ENCODE data around the gene KCNS1.

The KCNS1 gene

DNA sequence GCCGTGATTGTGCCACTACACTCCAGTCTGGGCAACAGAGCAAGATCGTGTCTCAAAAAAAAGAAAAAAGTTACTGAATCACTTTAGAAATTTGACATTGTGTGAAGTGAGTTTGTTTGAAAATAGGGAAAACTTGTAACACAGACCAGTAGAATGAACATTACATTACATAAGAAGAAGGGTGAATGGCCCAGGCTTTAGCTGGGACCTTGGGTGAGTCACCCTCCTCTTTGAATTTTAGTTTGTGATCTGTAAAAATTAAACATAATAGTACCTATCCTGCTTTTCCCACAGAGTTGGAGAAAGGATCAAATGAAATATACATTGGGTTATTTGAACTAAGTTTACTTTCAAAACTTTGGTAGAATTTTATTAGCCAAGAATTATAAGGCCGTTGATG lies 56.3 kb downstream of the KCNS1 start:
- DNase-seq = no peak

DNA sequence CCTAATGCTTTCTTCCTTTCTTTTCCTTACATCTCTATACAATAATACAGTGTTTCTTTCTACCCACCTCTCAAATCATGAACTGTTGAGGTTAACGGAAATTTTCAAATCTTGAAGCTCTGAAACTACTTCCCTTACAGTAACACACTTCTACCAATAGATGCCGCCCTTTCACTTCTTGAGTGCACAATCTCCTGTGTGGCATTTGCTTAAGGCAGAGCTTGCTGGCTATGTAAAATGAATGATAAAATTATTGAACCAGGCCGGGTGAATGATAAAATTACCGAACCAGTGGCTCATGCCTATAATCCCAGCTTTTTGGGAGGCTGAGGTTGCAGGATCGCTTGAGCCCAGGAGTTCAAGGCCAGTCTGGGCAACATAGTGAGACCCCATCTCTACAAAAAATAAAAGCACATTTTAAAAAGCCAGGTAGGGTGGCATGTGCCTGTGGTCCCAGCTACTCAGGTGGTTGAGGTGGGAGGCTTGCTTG lies 56.8 kb downstream of the KCNS1 start:
- DNase-seq = peak; percentile 73

- DNase-seq = no peak
Observed at GRCh38 chr20:45042978-45043377, 57.9 kb downstream of the KCNS1 start.

All from NCI-H2029 (cell line).